ENCODE data around the gene XRRA1. TPM values are rescaled to one million over a fixed set of nuclear protein-coding genes. Genes with fewer than 3 reads are reported as not detected.

Gene XRRA1
- total and polyA plus RNA-seq, 2 of the 4 experiments (the other 2 are of a cell fraction): 5.4 to 6.3 TPM

GRCh38 chr11:74937696-74938475 lies 11.0 kb downstream of the XRRA1 start (continued):
- TF ChIP-seq RAD21 (IDR thresholded peaks at IDR 0.05; ENCODE audit: low read length): no peak

- no peak overlapping the region for H3K9ac ChIP-seq (ENCODE audit: low read depth, low read length)
- no peak overlapping the region for H3K27ac ChIP-seq (ENCODE audit: insufficient read depth, low read length)
- H3K36me3 ChIP-seq (ENCODE audit: control insufficient read depth, insufficient read depth, low read length): peaks cover 11% of the 10 kb centered on the region
- no TSS peak for BruUV-seq (replicated peaks)
- no peak overlapping the region for H4K91ac ChIP-seq (ENCODE audit: insufficient read depth, low read depth, low read length)
- 0 out of 2 replicates have a peak overlapping the region, but pooled peaks have one; percentile 8 for H2AK5ac ChIP-seq (ENCODE audit: low read depth, low read length)
- peaks cover 11% of the 10 kb centered on the region for H3K9me1 ChIP-seq (ENCODE audit: insufficient read depth, low read length)
- peak overlapping the region; percentile 15; the same call in 1 of the 2 replicates for H2BK20ac ChIP-seq (ENCODE audit: low read depth, low read length)
- H2BK120ac ChIP-seq (ENCODE audit: low read depth, low read length): no peak overlapping the region
- no peak for TF ChIP-seq NFE2L2 (IDR thresholded peaks at IDR 0.05; ENCODE audit: low read depth, low read length)
- no peak for TF ChIP-seq CTCF (conservative IDR thresholded peaks at IDR 0.05; ENCODE audit: low read depth, low read length)
- no peak for TF ChIP-seq MAFK (IDR thresholded peaks at IDR 0.05; ENCODE audit: low read depth, low read length)
- TF ChIP-seq POLR2A (IDR thresholded peaks at IDR 0.05; ENCODE audit: low read depth, low read length): no peak
- ATAC-seq (ENCODE audit: low read depth): no peak
- no peak overlapping the region for H3K18ac ChIP-seq (ENCODE audit: low read depth, low read length)
- no peak overlapping the region for H3K56ac ChIP-seq (ENCODE audit: extremely low read depth, insufficient read depth, low read length)
- no peak overlapping the region for H2AFZ ChIP-seq (replicated peaks; ENCODE audit: low read length, poor library complexity)
- no peak overlapping the region for H3K23ac ChIP-seq (ENCODE audit: low read depth, low read length)
- H2BK5ac ChIP-seq (ENCODE audit: low read depth, low read length, poor library complexity, severe bottlenecking): no peak overlapping the region
- ChIA-PET CTCF (no interaction called here), POLR2A (ENCODE audit: unreplicated experiment) (no interaction called here)
- H3K14ac ChIP-seq (replicated peaks; ENCODE audit: low read depth, low read length): no peak overlapping the region; the same call in 1 of the 2 replicates
- intact Hi-C loops (cut with micrococcal nuclease) (no loop called here), dilution Hi-C loops (cut with HindIII; ENCODE audit: low sequenced_read_pairs, unreplicated experiment) (no loop called here), in situ Hi-C loops (cut with MboI; ENCODE audit: low sequenced_read_pairs) (no loop called here)
- H2BK15ac ChIP-seq (ENCODE audit: low read depth, low read length): no peak overlapping the region
- no peaks in the 10 kb centered on the region for H3K27me3 ChIP-seq (ENCODE audit: control insufficient read depth, insufficient read depth, low read length)
- H4K8ac ChIP-seq (ENCODE audit: low read depth in 2 of 2, low read length in 2 of 2): no peak overlapping the region
- no peaks in the 10 kb centered on the region for H4K20me1 ChIP-seq (ENCODE audit: insufficient read depth, low read length)
- peak overlapping the region; percentile 1; the same call in 1 of the 2 replicates for H3K4ac ChIP-seq (ENCODE audit: low read depth, low read length)
- no peaks in the 10 kb centered on the region for H3K9me3 ChIP-seq (ENCODE audit: control insufficient read depth, insufficient read depth, low read length)
- H3K4me1 ChIP-seq (ENCODE audit: control insufficient read depth, insufficient read depth, low read length): peaks cover 11% of the 10 kb centered on the region
- no peak overlapping the region for H3K4me3 ChIP-seq (ENCODE audit: insufficient read depth, low read depth, low read length)
- WGBS, 2 experiments (ENCODE audit: extremely low coverage in 2 of 2, insufficient read length in 1 of 2): no CpG with 5 or more reads among the region's 5 CpGs
- H2AK9ac ChIP-seq (replicated peaks; ENCODE audit: low read depth, low read length, poor library complexity): no peak overlapping the region
- H3K4me2 ChIP-seq (ENCODE audit: low read depth, low read length): no peak overlapping the region
- no peak for DNase-seq
- H3K79me1 ChIP-seq (ENCODE audit: low read depth in 1 of 2, low read length in 2 of 2): peaks cover 0 to 19% of the 10 kb centered on the region in 2 experiments; a peak in 1 of 4 replicates
- H4K5ac ChIP-seq (ENCODE audit: low read depth, low read length): no peak overlapping the region
These were observed 11.9 kb downstream of the XRRA1 start for GRCh38 chr11:74936976-74937375.
